WI38 (cell line): ENCODE results near the gene ETV6.

Experiments used
- H3K4me3 ChIP-seq: 2 replicates; pipeline ENCODE4 v1.5.1; 2011; ENCODE audit warnings: low read depth, mild to moderate bottlenecking, control low read depth, low read length
- CTCF ChIP-seq: IDR thresholded peaks from 2 replicates; pipeline ENCODE4 v1.5.1; 2012; ENCODE audit warnings: low read depth, mild to moderate bottlenecking, control low read depth, low read length

ETV6 gene

DNA sequence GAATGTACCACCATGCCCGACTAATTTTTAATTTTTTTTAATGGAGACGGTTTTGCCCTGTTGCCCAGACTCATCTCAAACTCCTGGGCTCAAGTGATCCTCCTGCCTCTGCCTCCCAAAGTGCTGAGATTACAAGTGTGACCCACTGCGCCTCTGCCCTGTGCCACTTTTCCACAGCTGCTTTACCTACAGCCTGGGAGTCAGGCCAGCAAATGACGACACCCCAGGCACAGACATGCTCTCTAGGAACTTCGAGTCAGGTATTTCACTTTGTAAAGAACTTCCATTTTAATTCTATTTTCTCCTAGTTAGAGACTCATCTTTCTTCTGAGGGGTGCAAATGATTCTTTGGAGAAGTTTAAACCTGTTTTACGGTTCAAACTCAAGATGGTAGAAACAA lies 89.0 kb downstream of the ETV6 start:
- H3K4me3 ChIP-seq, result no peak overlapping the region
- TF ChIP-seq CTCF, result no peak

GRCh38 chr12:11739980-11740577 lies 90.6 kb downstream of the ETV6 start:
- no peak for TF ChIP-seq CTCF
- H3K4me3 ChIP-seq, result no peak overlapping the region

DNA sequence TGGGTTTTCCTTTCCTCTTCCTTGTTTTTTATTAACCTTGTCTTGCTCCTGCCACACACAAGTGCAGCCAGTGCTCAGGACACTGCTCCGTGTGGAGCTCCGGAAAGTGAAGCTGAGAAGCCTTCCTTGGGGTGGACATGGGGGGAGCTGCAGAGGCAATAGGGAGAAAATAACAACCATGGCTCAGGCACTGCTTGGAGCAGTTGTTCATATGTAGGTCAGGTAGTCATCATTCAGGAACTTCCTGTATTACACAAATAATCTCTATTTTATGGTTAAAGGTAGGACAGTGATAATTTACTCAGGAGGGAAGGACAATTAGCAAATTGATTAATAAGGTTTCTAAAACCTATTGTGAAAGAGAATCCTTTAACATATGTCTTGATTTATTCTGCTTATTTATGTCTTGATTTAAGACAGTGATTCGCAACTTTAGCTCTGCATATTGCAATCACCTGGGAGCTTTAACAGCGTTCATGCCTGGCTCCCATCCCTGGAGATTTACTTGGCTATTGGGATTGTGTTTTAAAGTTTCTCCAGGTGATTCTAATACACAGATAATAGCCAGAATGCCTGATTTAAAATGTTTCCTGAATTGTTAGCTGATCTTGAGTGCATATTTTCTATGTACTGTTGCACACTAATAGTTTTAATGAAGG lies 92.1 kb downstream of the ETV6 start:
- H3K4me3 ChIP-seq, result no peak overlapping the region
- TF ChIP-seq CTCF, result no peak

- no peak overlapping the region for H3K4me3 ChIP-seq
- TF ChIP-seq CTCF, result no peak
These were observed 94.2 kb downstream of the ETV6 start for GRCh38 chr12:11743423-11744409.

- H3K4me3 ChIP-seq, result no peak overlapping the region
- no peak for TF ChIP-seq CTCF
These were observed 94.9 kb downstream of the ETV6 start for GRCh38 chr12:11744410-11744801.

GRCh38 chr12:11745113-11745512 lies 95.6 kb downstream of the ETV6 start:
- no peak for TF ChIP-seq CTCF
- no peak overlapping the region for H3K4me3 ChIP-seq
